ENCODE data around the gene CIITA. TPM values are rescaled to one million over a fixed set of nuclear protein-coding genes. Genes with fewer than 3 reads are reported as not detected.

CIITA gene
- total RNA-seq, 1 donor from 2014 or later: under 0.01 TPM

DNA sequence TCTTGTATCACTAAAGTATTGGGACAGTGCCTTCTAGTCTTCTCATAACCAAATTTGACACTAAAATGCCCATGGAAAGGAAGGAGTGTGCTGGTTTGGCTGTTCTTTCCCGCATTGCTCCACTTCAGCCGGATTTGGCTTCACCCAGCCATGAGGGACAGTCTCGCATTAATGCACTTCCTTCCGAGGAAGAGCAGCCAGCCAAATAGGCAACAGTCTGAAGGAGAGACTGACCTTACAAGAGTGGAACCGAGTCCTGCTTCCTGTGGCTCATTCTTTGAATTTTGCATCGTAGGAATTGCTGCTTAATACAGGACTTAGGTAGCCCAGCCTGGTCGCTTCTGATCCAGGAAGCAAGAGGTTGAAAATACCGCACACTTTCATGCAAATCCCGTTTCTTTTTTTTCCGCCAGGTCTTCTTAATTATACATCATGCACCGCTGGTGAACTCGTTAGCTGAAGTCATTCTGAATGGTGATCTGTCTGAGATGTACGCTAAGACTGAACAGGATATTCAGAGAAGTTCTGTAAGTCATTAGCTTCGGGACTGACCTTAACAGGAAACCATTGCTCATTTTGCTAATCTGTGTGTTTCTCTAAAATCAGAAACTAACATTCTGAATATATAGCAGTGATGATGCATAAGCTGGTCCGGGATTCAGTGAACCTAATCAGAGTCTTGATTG is 105.6 kb downstream of the CIITA start:
- peak; percentile 19 for DNase-seq

DNA sequence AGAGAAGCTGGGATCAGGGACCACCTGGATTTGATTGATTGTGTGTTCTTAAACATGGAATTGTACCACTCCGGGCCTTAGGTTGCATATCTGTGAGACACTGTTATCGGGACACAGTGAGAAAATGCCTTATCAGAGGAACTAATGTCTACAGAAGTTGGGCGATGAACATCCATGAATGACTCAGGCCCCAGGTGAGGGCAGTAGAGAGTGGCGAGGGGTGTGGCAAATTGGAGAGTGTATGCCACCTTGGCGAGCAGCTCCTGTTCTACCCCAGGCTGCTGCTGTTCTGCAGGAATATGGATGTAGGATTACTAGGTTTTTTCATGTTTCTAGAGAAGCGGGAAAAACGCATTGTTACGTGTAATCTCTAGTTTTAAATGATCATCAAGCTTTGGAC is 106.2 kb downstream of the CIITA start:
- peak; percentile 7 for DNase-seq

DNA sequence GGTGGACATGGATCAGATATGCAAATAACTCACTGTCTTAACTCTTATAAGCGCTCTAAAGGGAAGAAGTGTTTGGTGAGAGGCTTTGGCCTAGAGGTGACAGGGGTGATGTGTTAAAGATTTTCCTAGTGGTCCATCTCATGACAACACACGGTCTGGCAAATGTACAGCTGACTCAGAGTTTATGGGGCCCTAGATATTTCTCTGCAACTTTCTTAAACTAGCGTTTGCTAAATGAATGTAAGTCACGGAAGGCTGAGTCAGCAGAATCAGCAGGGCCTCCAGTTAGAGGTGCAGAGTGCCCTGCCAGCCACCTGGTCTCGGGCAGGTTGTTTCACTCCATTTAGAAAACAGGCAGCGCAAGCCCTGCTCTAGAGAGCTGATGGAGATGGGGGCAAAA is 107.5 kb downstream of the CIITA start:
- no peak for DNase-seq

Other genes starting within 250 kb of the CIITA start
- not detected in 2 replicates for gene TEKT5, start 182.3 kb upstream of the CIITA start, total RNA-seq
- gene NUBP1, start 133.4 kb upstream of the CIITA start, total RNA-seq: 34.4 and 42.4 TPM in 2 replicates
- gene TVP23A, start 58.4 kb upstream of the CIITA start, total RNA-seq: not detected in 2 replicates
- 42.8 and 65.3 TPM in 2 replicates for gene DEXI, start 65.3 kb downstream of the CIITA start, total RNA-seq
- 22.1 and 22.8 TPM in 2 replicates for gene CLEC16A, start 67.4 kb downstream of the CIITA start, total RNA-seq

Data from dermis blood vessel endothelial cell (primary cell).